Natural killer cell (primary cell): Measurements from ENCODE around the gene IGFBP2. TPM values are rescaled to one million over a fixed set of nuclear protein-coding genes. Genes with fewer than 3 reads are reported as not detected.

Experiments used
- ATAC-seq, 3 donors: fragments of 150-1000 bp in 2 of 3; fragments of 200-7000 bp in 1 of 3; cut with Tn5 transposase; 1 replicate in 1 of 3; 2 replicates in 2 of 3; pipeline ENCODE4 v1.10.0; 2021; ENCODE audit warnings: mild to moderate bottlenecking in 2 of 3, moderate library complexity in 2 of 3
- DNase-seq, 2 donors: peaks; one replicate each; pipeline versions ENCODE4 v3.0.0 to v3.0.0-alpha.2; 2013 to 2021; ENCODE audit warnings: mixed read lengths in 1 of 2
- H3K27ac ChIP-seq: one replicate; pipeline ENCODE4 v1.5.1; 2013; ENCODE audit warnings: mild to moderate bottlenecking, low read length
- H3K27me3 ChIP-seq: one replicate; pipeline ENCODE4 v1.6.1; 2013; ENCODE audit warnings: low read length; ENCODE audit not compliant: control insufficient read depth, insufficient read depth
- H3K36me3 ChIP-seq: one replicate; pipeline ENCODE4 v1.6.1; 2013; ENCODE audit warnings: low read length; ENCODE audit not compliant: control insufficient read depth, insufficient read depth
- H3K4me1 ChIP-seq: one replicate; pipeline ENCODE4 v1.6.1; 2013; ENCODE audit warnings: low read length; ENCODE audit not compliant: control insufficient read depth, insufficient read depth
- H3K4me3 ChIP-seq: one replicate; pipeline ENCODE4 v1.5.1; 2013; ENCODE audit warnings: low read length
- H3K9me3 ChIP-seq: one replicate; pipeline ENCODE4 v1.6.1; 2013; ENCODE audit warnings: low read length; ENCODE audit not compliant: control insufficient read depth, insufficient read depth
- H3K27ac Mint-ChIP-seq, 2 donors: one replicate each; pipeline ENCODE4 v1.8.0; 2022; ENCODE audit warnings: mild to moderate bottlenecking in 2 of 2, mixed read lengths in 2 of 2, moderate library complexity in 1 of 2
- H3K27me3 Mint-ChIP-seq, 2 donors: one replicate each; pipeline ENCODE4 v1.8.0; 2022; ENCODE audit warnings: low read depth in 2 of 2, mixed read lengths in 2 of 2
- H3K36me3 Mint-ChIP-seq: one replicate; pipeline ENCODE4 v1.8.0; 2022; ENCODE audit warnings: mixed read lengths
- H3K4me1 Mint-ChIP-seq, 2 donors: one replicate each; pipeline ENCODE4 v1.8.0; 2022; ENCODE audit warnings: mixed read lengths in 2 of 2
- H3K4me3 Mint-ChIP-seq: one replicate; pipeline ENCODE4 v1.8.0; 2022; ENCODE audit warnings: mild to moderate bottlenecking, moderate library complexity, mixed read lengths
- H3K9me3 Mint-ChIP-seq, 2 donors: one replicate each; pipeline ENCODE4 v1.8.0; 2022; ENCODE audit warnings: mixed read lengths in 2 of 2
- CTCF ChIP-seq: fragments of 200-600 bp; IDR thresholded peaks from one replicate; pipeline ENCODE4 v1.8.0; 2022; ENCODE audit warnings: antibody characterized with exemption
- WGBS: methylation state at CpG from one replicate; pipeline ENCODE4 v1.1.7; 2013; ENCODE audit warnings: missing lambda C conversion rate; ENCODE audit not compliant: insufficient coverage; 5-methylcytosine and 5-hydroxymethylcytosine counted together
- intact Hi-C: fragments of 100-400 bp; cut with micrococcal nuclease; formaldehyde crosslinking; loops from one replicate; pipeline ENCODE4 v1.14.2; 2022
- total RNA-seq, 4 donors: library from RNA; stranded (reverse); fragments of 120-200 nt in 1 of 4; gene quantifications; one replicate each; pipeline versions ENCODE4 v1.2.3 to v1.2.4, GENCODE V29; 2013 to 2022

IGFBP2 gene
- total RNA-seq, 3 donors from 2014 or later (not counting 1 experiment from before 2014, with no cell fraction given) = 0.21 TPM; not detected in 2

DNA sequence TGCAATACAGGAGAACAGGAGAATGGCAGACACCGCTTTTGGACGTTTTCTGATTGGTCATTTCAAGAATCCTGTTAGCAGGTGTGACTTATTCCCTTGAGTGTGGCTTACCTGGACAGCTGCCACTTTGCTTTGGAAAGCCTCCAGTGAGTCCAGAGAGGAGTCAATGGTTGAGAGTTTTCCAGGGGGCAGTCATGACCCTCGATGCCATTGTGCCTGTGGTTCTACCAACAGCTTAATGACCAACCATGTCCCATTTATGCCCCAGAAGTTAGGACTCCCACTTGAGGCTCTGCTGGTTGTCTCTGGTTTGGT is 12.4 kb downstream of the IGFBP2 start:
- WGBS = 78% methylated on average over 3 of the region's 3 CpGs
- H3K27ac Mint-ChIP-seq = no peak overlapping the region

DNA sequence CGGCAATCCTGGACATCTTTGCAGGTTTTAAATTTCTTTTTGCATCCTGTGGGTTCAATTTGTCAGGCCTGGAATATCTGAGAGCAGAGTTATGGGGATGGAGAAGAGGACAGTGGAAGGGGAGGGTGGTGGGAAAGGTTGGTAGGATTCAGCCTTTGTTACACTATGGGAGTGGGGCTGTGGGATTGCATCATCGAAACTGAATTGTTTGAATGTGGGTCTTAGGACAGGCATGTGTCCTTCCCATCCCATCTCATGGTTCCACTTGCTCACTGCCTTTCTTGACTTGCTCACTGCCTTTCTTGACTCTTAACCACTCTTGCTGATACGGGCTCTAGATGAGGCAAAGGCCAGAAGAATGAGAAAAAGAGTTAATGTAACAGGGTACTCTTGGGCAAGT is 12.9 kb downstream of the IGFBP2 start:
- Mint-ChIP-seq H3K9me3 (no peaks in the 10 kb centered on the region), H3K27me3 (peaks cover 23 to 40% of the 10 kb centered on the region in 2 donors), H3K36me3 (no peaks in the 10 kb centered on the region), H3K4me3 (no peak overlapping the region), H3K27ac (no peak overlapping the region), H3K4me1 (peaks cover 0 to 4% of the 10 kb centered on the region in 2 donors)
- no peak for ATAC-seq
- no peak for DNase-seq
- Histone ChIP-seq H3K9me3 (no peaks in the 10 kb centered on the region), H3K4me3 (no peak overlapping the region), H3K36me3 (no peaks in the 10 kb centered on the region), H3K27me3 (no peaks in the 10 kb centered on the region), H3K4me1 (no peaks in the 10 kb centered on the region), H3K27ac (no peak overlapping the region)
- 92% methylated on average over 2 of the region's 3 CpGs for WGBS
- intact Hi-C loops = no loop called here
- no peak for TF ChIP-seq CTCF

More for the DNA sequence above, 12.4 kb downstream of the IGFBP2 start:
- no peak for DNase-seq
- Histone ChIP-seq H3K36me3 (no peaks in the 10 kb centered on the region), H3K27me3 (no peaks in the 10 kb centered on the region), H3K4me3 (no peak overlapping the region), H3K9me3 (no peaks in the 10 kb centered on the region), H3K27ac (no peak overlapping the region), H3K4me1 (no peaks in the 10 kb centered on the region)
- Mint-ChIP-seq H3K27me3 (peaks cover 22 to 39% of the 10 kb centered on the region in 2 donors), H3K9me3 (no peaks in the 10 kb centered on the region), H3K36me3 (no peaks in the 10 kb centered on the region), H3K4me3 (no peak overlapping the region), H3K4me1 (peaks cover 0 to 4% of the 10 kb centered on the region in 2 donors)
- no peak for ATAC-seq
- TF ChIP-seq CTCF = no peak
- intact Hi-C loops = no loop called here

GRCh38 chr2:216648105-216648504 is 14.9 kb downstream of the IGFBP2 start:
- intact Hi-C loops = no loop called here
- no peak overlapping the region for H3K4me3 ChIP-seq
- 84% methylated on average over 3 of the region's 3 CpGs for WGBS
- no peak overlapping the region for H3K4me3 Mint-ChIP-seq
- H3K36me3 Mint-ChIP-seq = no peaks in the 10 kb centered on the region
- ATAC-seq (no peak), DNase-seq (no peak)
- no peaks in the 10 kb centered on the region for H3K27me3 ChIP-seq
- H3K9me3 Mint-ChIP-seq = no peaks in the 10 kb centered on the region
- peaks cover 0 to 4% of the 10 kb centered on the region in 2 donors for H3K4me1 Mint-ChIP-seq
- no peak overlapping the region for H3K27ac ChIP-seq
- H3K9me3 ChIP-seq = no peaks in the 10 kb centered on the region
- H3K27ac Mint-ChIP-seq = no peak overlapping the region
- peaks cover 19 to 44% of the 10 kb centered on the region in 2 donors for H3K27me3 Mint-ChIP-seq
- no peaks in the 10 kb centered on the region for H3K36me3 ChIP-seq
- no peaks in the 10 kb centered on the region for H3K4me1 ChIP-seq
- no peak for TF ChIP-seq CTCF

DNA sequence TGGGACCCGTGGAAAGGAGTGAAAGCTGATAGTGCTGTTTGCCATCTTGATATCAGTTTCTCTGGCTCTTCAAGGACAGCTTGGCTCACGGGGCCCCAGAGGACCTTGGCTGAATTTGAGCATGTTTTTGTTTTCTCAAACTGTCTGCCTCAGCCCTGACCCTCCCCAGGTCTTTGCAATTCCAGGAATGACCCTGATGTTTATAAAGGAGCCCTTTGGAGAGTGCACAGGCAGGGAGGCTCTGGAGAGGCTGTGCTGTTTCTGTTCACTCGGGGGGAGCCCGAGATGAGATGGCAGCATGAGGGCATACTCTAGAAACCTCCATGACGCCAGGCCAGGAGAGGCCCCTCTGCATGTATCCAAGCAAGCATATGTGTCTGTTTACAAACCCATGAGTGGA is 16.4 kb downstream of the IGFBP2 start:
- no peaks in the 10 kb centered on the region for H3K9me3 Mint-ChIP-seq
- Histone ChIP-seq H3K27me3 (no peaks in the 10 kb centered on the region), H3K9me3 (no peaks in the 10 kb centered on the region), H3K4me3 (no peak overlapping the region), H3K4me1 (no peaks in the 10 kb centered on the region), H3K36me3 (no peaks in the 10 kb centered on the region), H3K27ac (no peak overlapping the region)
- H3K27ac Mint-ChIP-seq = no peak overlapping the region
- DNase-seq = no peak
- H3K36me3 Mint-ChIP-seq = no peaks in the 10 kb centered on the region
- H3K4me3 Mint-ChIP-seq = no peak overlapping the region
- intact Hi-C loops = no loop called here
- H3K4me1 Mint-ChIP-seq = peaks cover 0 to 11% of the 10 kb centered on the region in 2 donors
- ATAC-seq = peak in 1 of 3 donors; percentile 31
- WGBS = 86% methylated on average over 5 of the region's 5 CpGs
- TF ChIP-seq CTCF = no peak
- H3K27me3 Mint-ChIP-seq = peaks cover 15 to 42% of the 10 kb centered on the region in 2 donors
